SK-N-SH (cell line): ENCODE data around the gene PGP.

ENCODE experiments used
- CHD2 ChIP-seq: fragments of 150-350 bp; IDR thresholded peaks from 2 replicates; pipeline ENCODE4 v1.6.1; 2018; ENCODE audit warnings: low read length; ENCODE audit not compliant: partially characterized antibody
- EZH2phosphoT487 ChIP-seq: fragments of 200-600 bp; sonication (generic); IDR thresholded peaks from 2 replicates; pipeline ENCODE4 v1.6.1; 2017; ENCODE audit warnings: low read depth, mixed run types, mild to moderate bottlenecking, antibody characterized with exemption, moderate library complexity, borderline replicate concordance
- GABPA ChIP-seq: IDR thresholded peaks from 2 replicates; pipeline ENCODE4 v1.4.0; 2012; ENCODE audit warnings: low read depth, mild to moderate bottlenecking
- MXI1 ChIP-seq: IDR thresholded peaks from 2 replicates; pipeline ENCODE4 v1.6.1; 2012; ENCODE audit warnings: mild to moderate bottlenecking, low read depth, low read length, improper control_type of control experiment
- NRF1 ChIP-seq: IDR thresholded peaks from 2 replicates; pipeline ENCODE4 v1.6.1; 2012; ENCODE audit warnings: low read depth, mild to moderate bottlenecking, low read length
- POLR2AphosphoS5 ChIP-seq: IDR thresholded peaks from 2 replicates; pipeline ENCODE4 v1.6.1; 2012; ENCODE audit warnings: low read depth, low read length
- RAD21 ChIP-seq: IDR thresholded peaks from 2 replicates; pipeline ENCODE4 v1.6.1; 2012; ENCODE audit warnings: mild to moderate bottlenecking, low read length
- RFX5 ChIP-seq: IDR thresholded peaks from 2 replicates; pipeline ENCODE4 v1.6.1; 2012; ENCODE audit warnings: mild to moderate bottlenecking, improper control_type of control experiment, low read length
- TAF1 ChIP-seq: IDR thresholded peaks from 2 replicates; pipeline ENCODE4 v1.6.1; 2012; ENCODE audit warnings: low read depth, mild to moderate bottlenecking, low read length, moderate library complexity, borderline replicate concordance
- TCF12 ChIP-seq: IDR thresholded peaks from 2 replicates; pipeline ENCODE4 v1.4.0; 2012
- TF ChIP-seq, protein P1 (sequence below): fragments of 200-600 bp; sonication (generic); IDR thresholded peaks from 2 replicates; pipeline ENCODE4 v1.6.1; 2017; ENCODE audit warnings: antibody characterized with exemption, mild to moderate bottlenecking, moderate library complexity
- TF ChIP-seq, protein P2 (sequence below): IDR thresholded peaks from 2 replicates; pipeline ENCODE4 v1.4.0; 2012; ENCODE audit warnings: low read depth
- TF ChIP-seq, protein P3 (sequence below): IDR thresholded peaks from 2 replicates; pipeline ENCODE4 v1.6.1; 2012; ENCODE audit warnings: mild to moderate bottlenecking, low read depth, low read length, moderate library complexity
- TF ChIP-seq, protein P4 (sequence below): fragments of 150-350 bp; IDR thresholded peaks from 2 replicates; pipeline ENCODE4 v1.6.1; 2017; ENCODE audit warnings: antibody characterized with exemption, low read length, low read depth, borderline replicate concordance

DNA sequence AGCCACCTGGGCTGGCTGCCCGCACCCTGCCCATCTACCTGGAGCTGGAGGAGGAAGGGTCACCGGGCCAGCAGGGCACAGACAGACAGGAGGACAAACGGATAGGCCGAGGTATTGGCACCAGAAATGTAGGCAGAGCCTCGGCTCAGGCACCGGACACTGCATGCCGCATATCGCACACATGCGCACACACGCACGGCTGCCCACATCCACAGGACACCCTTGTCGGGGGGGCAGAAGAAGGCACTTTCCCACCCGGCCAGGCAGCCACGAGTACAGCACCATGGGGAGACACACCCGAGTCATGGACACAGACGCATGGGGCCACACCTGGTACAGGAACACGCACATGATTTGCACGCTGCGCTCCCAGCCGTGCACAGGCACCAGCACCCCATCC is 32.7 kb downstream of the PGP start:
- TF ChIP-seq CHD2 (no peak), TAF1 (no peak), RFX5 (no peak), POLR2AphosphoS5 (no peak), RAD21 (no peak), EZH2phosphoT487 (no peak), MXI1 (no peak), NRF1 (no peak), GABPA (no peak), TCF12 (no peak)
- TF ChIP-seq, protein P1, sequence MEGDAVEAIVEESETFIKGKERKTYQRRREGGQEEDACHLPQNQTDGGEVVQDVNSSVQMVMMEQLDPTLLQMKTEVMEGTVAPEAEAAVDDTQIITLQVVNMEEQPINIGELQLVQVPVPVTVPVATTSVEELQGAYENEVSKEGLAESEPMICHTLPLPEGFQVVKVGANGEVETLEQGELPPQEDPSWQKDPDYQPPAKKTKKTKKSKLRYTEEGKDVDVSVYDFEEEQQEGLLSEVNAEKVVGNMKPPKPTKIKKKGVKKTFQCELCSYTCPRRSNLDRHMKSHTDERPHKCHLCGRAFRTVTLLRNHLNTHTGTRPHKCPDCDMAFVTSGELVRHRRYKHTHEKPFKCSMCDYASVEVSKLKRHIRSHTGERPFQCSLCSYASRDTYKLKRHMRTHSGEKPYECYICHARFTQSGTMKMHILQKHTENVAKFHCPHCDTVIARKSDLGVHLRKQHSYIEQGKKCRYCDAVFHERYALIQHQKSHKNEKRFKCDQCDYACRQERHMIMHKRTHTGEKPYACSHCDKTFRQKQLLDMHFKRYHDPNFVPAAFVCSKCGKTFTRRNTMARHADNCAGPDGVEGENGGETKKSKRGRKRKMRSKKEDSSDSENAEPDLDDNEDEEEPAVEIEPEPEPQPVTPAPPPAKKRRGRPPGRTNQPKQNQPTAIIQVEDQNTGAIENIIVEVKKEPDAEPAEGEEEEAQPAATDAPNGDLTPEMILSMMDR: no peak
- TF ChIP-seq, protein P2, sequence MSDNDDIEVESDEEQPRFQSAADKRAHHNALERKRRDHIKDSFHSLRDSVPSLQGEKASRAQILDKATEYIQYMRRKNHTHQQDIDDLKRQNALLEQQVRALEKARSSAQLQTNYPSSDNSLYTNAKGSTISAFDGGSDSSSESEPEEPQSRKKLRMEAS: no peak
- TF ChIP-seq, protein P3, sequence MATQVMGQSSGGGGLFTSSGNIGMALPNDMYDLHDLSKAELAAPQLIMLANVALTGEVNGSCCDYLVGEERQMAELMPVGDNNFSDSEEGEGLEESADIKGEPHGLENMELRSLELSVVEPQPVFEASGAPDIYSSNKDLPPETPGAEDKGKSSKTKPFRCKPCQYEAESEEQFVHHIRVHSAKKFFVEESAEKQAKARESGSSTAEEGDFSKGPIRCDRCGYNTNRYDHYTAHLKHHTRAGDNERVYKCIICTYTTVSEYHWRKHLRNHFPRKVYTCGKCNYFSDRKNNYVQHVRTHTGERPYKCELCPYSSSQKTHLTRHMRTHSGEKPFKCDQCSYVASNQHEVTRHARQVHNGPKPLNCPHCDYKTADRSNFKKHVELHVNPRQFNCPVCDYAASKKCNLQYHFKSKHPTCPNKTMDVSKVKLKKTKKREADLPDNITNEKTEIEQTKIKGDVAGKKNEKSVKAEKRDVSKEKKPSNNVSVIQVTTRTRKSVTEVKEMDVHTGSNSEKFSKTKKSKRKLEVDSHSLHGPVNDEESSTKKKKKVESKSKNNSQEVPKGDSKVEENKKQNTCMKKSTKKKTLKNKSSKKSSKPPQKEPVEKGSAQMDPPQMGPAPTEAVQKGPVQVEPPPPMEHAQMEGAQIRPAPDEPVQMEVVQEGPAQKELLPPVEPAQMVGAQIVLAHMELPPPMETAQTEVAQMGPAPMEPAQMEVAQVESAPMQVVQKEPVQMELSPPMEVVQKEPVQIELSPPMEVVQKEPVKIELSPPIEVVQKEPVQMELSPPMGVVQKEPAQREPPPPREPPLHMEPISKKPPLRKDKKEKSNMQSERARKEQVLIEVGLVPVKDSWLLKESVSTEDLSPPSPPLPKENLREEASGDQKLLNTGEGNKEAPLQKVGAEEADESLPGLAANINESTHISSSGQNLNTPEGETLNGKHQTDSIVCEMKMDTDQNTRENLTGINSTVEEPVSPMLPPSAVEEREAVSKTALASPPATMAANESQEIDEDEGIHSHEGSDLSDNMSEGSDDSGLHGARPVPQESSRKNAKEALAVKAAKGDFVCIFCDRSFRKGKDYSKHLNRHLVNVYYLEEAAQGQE: no peak
- TF ChIP-seq, protein P4, sequence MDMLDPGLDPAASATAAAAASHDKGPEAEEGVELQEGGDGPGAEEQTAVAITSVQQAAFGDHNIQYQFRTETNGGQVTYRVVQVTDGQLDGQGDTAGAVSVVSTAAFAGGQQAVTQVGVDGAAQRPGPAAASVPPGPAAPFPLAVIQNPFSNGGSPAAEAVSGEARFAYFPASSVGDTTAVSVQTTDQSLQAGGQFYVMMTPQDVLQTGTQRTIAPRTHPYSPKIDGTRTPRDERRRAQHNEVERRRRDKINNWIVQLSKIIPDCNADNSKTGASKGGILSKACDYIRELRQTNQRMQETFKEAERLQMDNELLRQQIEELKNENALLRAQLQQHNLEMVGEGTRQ: no peak
